Fibroblast of mammary gland (primary cell): ENCODE data around the gene ATP6V0C.
"Not testable (repeated sequence)": the region's sequence is repeated elsewhere in the genome, so short reads cannot be mapped to it uniquely, and the experiment has no call there.

Experiments used
- DNase-seq: peaks from one replicate; pipeline ENCODE4 v3.0.0-alpha.2; 2010; ENCODE audit warnings: low read depth
- H3K4me3 ChIP-seq: 2 replicates; pipeline ENCODE4 v1.5.1; 2011; ENCODE audit warnings: low read depth, mild to moderate bottlenecking, low read length, moderate library complexity; ENCODE audit not compliant: control insufficient read depth
- TF ChIP-seq, protein P1 (sequence below): conservative IDR thresholded peaks from 2 replicates; pipeline ENCODE4 v1.5.1; 2011; ENCODE audit warnings: low read depth, low read length, inconsistent platforms; ENCODE audit not compliant: control insufficient read depth, insufficient read depth

Gene ATP6V0C

DNA sequence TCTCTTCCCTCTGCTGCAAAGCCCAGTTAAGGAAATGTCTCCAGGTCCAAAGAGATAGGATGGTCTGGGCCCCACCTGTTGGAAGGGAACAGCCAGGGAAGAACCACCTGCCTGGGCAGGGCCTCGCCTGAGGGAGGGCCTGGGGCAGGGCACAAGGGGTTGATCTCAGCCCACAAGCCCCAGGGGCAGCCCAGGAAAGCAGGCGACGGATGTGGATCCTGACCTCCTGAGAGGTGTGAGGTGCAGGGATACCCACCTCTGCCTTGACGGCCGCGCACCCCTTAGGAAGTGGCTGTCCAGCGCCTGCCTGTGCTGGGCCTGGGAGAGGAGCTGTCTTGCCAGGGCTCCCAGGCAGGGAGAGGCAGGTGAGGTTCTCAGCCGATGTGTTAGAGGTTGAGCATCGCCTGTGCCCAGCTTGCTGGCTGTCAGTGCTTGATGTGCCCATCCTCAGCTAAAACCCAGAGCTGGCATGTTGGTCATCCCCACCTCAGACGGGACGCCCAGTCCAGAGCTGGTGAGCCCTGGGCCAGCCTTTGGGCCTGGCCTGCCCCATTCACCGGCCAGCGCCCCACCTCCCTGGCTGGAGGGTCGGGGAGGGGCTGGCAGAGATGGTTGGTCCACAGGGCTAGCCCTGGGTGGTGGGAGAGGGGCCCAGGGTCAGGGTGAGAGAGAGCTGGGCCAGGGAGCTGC, 17.0 kb downstream of the ATP6V0C start:
- H3K4me3 ChIP-seq, result no peak overlapping the region
- TF ChIP-seq, protein P1, sequence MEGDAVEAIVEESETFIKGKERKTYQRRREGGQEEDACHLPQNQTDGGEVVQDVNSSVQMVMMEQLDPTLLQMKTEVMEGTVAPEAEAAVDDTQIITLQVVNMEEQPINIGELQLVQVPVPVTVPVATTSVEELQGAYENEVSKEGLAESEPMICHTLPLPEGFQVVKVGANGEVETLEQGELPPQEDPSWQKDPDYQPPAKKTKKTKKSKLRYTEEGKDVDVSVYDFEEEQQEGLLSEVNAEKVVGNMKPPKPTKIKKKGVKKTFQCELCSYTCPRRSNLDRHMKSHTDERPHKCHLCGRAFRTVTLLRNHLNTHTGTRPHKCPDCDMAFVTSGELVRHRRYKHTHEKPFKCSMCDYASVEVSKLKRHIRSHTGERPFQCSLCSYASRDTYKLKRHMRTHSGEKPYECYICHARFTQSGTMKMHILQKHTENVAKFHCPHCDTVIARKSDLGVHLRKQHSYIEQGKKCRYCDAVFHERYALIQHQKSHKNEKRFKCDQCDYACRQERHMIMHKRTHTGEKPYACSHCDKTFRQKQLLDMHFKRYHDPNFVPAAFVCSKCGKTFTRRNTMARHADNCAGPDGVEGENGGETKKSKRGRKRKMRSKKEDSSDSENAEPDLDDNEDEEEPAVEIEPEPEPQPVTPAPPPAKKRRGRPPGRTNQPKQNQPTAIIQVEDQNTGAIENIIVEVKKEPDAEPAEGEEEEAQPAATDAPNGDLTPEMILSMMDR, result no peak
- DNase-seq, result no peak

DNA sequence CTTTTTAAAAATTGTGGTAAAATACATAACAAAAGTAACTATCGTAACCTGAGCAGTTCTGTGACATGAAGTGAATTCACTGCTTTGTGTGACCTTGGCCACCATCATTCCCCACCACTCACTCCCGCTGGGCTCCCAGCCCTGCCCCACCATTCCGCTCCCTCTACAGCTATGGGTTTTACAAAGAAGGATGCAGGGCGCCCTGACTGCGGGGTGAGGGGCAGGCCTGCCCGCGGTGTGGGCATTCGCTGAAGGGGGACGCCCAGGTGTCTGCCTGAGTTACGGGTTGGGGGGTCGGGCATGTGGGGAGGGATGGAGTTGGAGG, 17.6 kb downstream of the ATP6V0C start, which contains the start of gene CEMP1:
TSS of gene CEMP1 (minus strand) at position 38 of the 325 bp plus-strand sequence. CDS start 335 bp downstream, outside the sequence.
- TF ChIP-seq, protein P1, result no peak
- peak within 1 kb of the TSS; percentile 47 for H3K4me3 ChIP-seq
- no peak for DNase-seq

DNA sequence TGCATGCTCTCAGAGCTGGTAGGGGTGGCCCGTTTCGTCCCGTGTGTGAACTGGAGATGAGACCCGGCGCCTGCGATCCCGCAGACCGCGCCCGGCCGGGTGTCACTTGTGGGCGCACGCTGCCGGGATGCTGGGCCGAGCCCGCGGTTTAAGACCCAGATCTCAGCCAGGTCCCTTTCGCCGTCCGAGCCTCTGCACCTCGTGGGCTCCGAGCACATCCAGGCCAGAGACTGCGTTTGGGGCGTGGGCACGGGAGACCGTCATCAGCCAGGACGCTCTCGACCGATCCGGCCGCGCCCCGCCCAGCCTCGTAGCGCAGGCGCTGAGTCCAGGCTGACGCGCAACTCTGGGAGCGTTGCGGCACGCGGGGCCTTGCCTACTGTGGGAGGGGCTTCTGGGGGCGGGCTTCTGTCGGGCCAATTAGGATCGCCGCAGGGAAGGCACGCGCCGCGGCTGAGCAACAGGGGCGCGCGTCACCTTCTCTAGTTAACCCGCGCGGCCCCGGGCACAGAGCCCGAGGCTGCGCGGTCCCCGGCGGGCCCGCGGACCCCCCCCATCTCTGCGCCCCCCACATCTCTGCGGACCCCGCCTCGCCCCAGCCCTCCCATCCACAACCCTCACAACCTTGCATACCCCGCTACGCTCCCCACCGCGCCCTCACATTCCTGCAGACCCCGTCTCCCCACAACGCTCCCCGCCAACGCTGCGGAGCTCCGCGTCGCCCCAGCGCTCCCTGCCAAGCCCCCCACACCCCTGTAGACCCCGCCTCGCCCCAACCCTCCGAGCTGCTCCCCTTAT, 18.1 kb downstream of the ATP6V0C start:
- TF ChIP-seq, protein P1, result no peak
- H3K4me3 ChIP-seq, result peak overlapping the region; percentile 47
- peak; percentile 96 for DNase-seq

DNA sequence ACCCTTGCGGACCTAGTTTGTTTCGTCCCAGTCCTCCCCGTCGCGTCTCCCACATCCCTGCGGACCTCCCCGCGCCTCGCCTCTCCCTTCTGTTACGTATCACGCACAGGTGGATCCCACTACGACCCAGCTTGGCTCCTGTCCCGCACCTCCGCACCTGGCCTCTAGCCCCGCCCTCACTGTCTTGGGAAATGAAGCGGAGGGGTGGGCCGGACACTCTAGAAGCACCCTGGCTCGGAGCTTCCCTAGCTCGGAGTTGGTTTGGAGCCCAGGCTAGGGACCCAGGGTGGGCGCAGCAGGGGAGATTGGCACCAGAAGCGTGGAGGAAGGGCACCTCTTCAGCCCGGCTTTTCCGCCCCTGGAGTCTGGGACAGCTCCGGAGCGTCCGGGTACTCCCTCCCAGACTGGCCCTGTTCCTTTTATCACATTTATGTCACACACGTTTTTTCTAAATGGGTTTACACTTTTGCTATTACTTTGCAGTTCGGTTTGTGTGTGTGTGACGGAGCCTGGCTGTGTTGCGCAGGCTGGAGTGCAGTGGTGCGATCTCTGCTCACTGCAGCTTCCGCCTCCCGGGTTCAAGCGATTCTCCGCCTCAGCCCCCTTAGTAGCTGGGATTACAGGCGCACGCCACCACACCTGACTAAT, 18.9 kb downstream of the ATP6V0C start:
- DNase-seq, result peak; percentile 56
- peak overlapping the region; percentile 47 for H3K4me3 ChIP-seq
- TF ChIP-seq, protein P1, result no peak

DNA sequence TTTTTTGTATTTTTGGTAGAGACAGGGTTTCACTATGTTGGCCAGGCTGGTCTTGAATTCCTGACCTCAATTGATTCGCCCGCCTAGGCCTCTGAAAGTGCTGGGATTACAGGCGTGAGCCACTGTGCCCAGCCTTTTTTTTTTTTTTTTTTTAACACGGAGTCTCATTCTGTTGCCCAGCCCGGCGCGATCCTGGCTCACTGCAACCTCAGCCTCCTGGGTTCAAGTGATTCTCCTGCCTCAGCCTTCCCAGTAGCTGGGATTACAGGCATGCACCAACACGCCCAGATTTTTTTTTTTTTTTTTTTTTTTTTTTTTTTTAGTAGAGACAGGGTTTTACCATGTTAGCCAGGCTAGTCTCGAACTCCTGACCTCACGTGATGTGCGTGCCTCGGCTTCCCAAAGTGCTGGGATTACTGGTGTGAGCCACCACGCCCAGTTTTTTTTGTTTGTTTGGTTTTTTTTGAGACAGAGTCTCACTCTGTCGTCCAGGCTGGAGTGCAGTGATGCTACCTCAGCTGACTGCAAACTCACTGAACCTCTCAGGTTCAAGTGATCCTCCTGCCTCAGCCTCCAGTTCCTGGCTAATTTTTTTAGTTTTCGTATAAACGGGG, 19.5 kb downstream of the ATP6V0C start:
- not testable (repeated sequence) for DNase-seq
- peak overlapping the region; percentile 47 for H3K4me3 ChIP-seq

DNA sequence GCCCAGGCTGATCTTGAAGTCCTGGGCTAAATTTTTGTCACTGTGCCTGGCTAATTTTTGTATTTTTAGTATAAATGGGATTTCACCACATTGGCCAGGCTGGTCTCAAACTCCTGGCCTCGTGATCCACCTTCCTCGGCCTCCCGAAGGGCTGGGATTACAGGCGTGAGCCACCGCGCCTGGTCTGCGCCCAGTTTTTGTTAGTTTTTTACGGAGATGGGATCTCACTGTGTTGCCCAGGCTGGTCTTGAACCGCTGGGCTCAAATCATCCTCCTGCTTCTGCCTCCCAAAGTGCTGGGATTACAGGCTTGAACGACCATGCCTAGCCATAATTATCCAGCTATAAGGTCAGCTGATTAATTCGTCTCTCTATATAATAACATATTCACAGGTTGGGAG, 20.2 kb downstream of the ATP6V0C start:
- no peak for DNase-seq
- H3K4me3 ChIP-seq, result no peak overlapping the region
- TF ChIP-seq, protein P1, result no peak

DNA sequence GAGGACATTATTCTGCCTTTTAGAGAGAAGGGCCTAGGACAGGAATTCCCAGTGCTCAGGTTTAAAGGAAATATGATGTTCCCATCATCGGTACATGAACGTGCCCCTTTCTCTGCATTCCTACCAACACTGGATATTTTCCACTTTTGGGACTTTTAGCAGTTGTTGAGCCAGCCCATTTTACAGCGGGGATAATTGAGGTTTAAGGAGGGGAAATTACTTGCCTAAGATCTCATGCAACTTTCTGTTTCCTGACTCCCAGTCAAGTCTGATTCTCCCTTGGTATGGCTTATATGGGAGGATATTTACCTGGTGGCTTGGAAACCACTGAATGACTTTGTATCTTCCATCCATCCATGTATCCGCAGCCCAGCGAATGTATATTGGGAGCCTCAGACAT, 20.6 kb downstream of the ATP6V0C start:
- DNase-seq, H3K4me3 ChIP-seq: not testable (repeated sequence)
